H54 (cell line): ENCODE results near the gene MSL1.

ENCODE experiments used
- DNase-seq: peaks from one replicate; pipeline ENCODE4 v3.0.0; 2011; ENCODE audit warnings: low spot score, mixed read lengths; ENCODE audit not compliant: insufficient read length
- FAIRE-seq: peaks from 3 replicates; lab custom pipeline; 2011; peaks lifted over from hg19 to GRCh38; lab: Jason Lieb, UNC
- POLR2A ChIP-seq: IDR thresholded peaks from 2 replicates; pipeline ENCODE4 v1.6.1; 2011; ENCODE audit warnings: low read depth, mild to moderate bottlenecking, low read length

MSL1 gene

DNA sequence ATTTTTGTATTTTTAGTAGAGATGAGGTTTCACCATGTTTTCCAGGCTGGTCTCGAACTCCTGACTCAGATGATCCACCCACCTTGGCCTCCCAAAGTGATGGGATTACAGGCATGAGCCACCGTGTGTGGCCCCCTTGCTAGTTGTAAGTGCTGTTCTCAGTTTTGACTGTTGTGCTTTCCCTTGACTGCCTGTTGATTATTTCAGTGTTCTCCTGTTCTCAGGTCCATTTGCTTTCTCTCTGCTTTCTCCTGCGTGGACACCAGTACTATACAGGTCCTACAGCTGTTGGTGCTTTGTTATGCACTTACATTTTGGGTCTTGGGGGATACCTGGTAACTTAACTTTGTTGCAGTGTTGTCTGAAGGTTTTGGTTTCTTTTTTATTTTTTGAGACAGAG lies 26.8 kb downstream of the MSL1 start:
- DNase-seq = no peak

DNA sequence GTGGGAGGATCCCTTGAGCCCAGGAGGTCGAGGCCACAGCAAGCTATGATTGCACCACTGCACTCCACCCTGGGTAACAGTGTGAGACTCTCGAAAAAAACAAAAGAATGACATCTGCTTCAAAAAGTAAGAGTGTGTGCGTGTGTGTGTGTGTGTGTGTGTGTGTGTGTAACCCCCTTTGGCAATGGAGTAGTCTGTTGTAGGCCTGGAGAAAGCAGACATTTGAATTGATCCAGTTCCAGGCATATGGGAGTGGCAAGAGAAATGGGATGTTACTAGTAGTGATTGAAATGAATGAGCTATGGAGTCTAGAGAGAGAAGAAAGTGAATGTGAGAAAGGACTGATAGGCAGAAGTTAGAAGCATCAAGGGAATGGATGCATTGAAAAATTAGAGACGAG lies 28.5 kb downstream of the MSL1 start:
- TF ChIP-seq POLR2A = no peak
- no peak for FAIRE-seq
- DNase-seq = no peak

More for the DNA sequence above, 26.8 kb downstream of the MSL1 start:
- FAIRE-seq = no peak
- TF ChIP-seq POLR2A = no peak

DNA sequence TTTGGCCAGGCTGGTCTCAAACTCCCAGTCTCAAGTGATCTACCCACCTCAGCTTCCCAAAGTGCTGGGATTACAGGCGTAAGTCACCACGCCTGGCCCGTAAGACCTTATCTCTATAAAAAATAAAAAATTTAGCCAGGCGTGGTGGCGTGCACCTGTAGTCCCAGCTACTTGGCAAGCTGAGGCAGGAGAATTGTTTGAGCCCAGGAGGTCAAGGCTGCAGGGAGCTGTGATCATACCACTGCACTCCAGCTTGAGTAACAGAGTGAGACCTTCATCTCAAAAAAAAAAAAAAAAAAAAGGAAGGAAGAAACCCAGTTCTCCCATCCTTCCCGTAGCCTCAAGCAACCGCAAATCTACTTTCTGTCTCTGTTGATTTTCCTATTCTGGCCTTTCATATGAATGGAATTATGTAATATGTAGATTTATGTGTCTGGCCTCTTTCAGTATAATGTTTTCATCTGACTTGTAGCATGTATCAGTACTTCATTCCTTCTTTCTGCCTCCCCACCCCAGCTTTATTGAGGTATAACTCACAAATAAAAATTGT lies 29.7 kb downstream of the MSL1 start:
- no peak for TF ChIP-seq POLR2A
- DNase-seq = no peak
- FAIRE-seq = no peak

DNA sequence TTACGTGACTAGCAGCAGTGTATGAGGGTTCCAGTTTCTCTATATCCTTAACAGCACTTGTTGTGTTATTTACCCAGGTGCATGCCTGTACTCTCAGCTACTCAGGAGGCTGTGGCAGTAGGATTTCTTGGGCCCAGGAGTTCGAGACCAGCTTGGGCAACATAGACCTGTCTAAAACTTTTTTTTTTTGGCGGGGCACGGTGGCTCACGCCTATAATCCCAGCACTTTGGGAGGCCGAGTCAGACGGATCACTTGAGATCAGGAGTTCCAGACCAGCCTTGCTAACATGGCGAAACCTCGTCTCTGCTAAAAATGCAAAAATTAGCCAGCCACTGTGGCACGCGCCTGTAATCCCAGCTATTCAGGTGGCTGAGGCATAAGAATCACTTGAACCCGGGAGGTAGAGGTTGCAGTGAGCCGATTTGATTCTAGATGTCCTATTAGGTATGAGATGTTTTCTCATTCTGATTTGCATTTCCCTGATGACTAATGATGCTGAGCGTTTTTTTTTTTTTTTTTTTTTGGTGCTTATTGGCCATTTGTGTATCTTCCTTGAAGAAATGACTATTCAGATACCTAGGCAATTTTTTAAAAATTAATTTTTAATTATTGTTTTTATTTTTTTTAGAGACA lies 31.9 kb downstream of the MSL1 start:
- FAIRE-seq = no peak
- no peak for DNase-seq
- no peak for TF ChIP-seq POLR2A

DNA sequence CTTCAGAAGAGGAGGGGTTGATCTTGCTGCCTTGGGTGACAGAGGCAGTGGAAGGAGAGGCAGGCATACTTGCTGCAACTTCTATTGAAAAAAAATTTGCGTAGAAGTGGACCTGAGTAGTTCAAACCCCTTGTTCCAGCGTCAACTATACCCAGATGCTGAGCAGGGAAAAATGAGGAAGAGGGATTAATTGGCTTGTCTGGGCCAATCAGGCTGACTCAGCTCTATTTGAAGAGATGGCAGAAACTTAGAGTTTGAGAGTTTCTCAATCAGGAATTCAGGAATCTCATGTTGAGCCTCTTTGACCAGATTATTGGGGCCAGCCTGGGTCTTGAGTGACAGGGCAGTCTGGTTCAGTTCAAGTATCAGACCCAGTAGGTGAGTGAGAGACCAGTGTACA lies 36.2 kb downstream of the MSL1 start:
- no peak for FAIRE-seq
- no peak for DNase-seq
- no peak for TF ChIP-seq POLR2A

DNA sequence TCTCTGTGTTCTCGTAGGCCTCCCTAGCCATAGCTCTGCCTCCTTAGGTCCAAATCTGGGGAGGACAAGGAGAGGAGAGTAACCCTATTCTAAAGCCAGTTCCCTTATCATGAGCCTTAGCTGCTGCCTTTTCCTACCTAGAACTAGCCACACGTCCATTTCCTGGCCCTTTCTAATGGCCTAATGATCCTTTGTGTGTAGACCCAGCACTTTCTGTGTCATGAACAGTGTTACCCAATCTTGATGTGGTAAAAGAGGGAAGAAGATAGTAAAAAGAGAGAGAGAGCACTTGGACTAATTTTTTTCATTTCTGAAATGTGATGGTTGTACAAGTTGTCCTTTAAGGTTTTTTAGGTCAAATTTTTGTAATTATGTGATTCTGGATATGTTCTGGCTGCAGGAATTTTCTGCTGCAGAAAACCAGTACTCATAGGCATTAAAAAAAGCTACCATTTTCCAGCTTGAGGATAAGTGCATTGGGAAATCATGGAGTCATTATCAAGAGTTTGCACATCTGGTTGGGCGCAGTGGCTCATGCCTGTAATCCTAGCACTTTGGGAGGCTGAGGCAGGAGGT lies 36.8 kb downstream of the MSL1 start:
- TF ChIP-seq POLR2A = no peak
- no peak for FAIRE-seq
- DNase-seq = no peak

DNA sequence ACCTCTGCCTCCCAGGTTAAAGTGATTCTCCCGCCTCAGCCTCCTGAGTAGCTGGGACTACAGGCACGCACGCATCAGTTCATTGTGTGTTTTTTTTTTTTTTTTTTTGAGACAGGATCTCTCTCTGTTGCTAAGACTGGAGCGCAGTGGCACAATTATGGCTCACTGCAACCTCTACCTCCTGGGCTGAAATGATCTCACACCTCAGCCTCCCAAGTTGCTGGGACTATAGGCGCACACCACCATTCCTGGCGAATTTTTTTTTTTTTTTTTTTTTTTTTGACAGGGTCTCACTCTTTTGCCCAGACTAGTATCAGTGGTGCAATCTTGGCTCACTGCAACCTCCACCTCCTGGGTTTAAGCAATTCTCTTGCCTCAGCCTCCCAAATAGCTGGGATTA lies 37.7 kb downstream of the MSL1 start:
- no peak for FAIRE-seq
- no peak for DNase-seq
- TF ChIP-seq POLR2A = no peak

DNA sequence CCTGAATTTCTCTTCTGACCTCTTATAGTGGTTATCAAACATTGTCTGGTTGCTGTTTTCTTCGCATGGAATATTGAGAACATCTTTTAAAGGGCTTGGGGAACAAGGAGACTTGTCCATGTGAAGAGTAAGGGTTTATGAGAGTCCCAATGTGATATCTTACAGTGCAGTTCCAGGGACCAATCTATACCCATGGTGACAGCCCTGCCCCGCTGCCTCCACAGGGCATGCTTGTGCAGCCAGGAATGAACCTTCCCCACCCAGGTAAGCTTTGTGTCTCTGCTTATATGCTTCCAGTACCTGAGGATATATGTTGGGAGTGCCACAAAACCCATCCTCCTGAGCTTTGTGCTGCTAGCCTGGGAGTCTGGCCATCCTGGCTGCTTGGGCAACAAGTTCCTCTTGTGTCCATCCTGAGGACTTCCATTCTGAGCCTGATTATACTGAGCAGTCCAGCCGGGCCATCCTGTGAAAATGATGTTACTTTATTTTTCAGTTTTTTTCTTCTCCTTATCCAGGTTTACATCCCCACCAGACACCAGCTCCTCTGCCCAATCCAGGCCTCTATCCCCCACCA lies 46.0 kb downstream of the MSL1 start:
- DNase-seq = no peak
- no peak for TF ChIP-seq POLR2A
- FAIRE-seq = no peak

DNA sequence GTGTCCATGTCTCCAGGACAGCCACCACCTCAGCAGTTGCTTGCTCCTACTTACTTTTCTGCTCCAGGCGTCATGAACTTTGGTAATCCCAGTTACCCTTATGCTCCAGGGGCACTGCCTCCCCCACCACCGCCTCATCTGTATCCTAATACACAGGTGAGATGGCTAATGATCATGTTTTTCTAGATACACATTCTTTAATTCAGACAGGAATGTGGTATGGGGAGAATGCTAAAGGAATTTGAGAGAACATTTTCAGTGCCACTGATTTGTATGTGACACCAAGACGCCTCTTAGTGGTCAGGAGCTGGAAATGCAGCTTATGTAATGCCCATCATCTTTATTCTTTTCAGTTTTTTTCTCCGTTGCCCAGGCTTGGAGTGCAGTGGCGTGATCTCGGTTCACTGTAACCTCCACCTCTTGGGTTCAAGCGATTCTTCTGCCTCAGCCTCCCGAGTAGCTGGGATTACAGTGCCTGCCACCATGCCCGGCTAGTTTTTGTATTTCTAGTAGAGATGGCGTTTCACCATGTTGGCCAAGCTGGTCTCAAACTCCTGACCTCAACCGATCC lies 46.6 kb downstream of the MSL1 start:
- FAIRE-seq (no peak), DNase-seq (peak; percentile 74)
- no peak for TF ChIP-seq POLR2A

DNA sequence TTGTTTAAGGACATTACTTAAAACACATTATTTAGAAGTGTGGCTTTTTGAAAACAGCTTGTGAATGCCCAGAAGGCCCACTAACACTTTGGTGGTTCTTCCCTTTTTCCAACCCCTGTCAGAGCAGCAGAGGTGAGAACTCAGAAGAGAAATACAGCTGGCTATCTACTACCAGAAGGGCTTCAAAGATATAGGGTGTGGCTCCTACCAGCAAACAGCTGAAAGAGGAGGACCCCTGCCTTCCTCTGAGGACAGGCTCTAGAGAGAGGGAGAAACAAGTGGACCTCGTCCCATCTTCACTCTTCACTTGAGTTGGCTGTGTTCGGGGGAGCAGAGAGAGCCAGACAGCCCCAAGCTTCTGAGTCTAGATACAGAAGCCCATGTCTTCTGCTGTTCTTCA lies 48.6 kb downstream of the MSL1 start:
- FAIRE-seq (no peak), DNase-seq (no peak)
- no peak for TF ChIP-seq POLR2A

DNA sequence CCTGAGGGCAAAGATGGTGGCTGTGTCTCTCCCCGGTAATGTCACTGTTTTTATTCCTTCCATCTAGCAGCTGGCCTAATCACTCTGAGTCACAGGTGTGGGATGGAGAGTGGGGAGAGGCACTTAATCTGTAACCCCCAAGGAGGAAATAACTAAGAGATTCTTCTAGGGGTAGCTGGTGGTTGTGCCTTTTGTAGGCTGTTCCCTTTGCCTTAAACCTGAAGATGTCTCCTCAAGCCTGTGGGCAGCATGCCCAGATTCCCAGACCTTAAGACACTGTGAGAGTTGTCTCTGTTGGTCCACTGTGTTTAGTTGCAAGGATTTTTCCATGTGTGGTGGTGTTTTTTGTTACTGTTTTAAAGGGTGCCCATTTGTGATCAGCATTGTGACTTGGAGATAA lies 50.0 kb downstream of the MSL1 start:
- FAIRE-seq (no peak), DNase-seq (no peak)
- no peak for TF ChIP-seq POLR2A

DNA sequence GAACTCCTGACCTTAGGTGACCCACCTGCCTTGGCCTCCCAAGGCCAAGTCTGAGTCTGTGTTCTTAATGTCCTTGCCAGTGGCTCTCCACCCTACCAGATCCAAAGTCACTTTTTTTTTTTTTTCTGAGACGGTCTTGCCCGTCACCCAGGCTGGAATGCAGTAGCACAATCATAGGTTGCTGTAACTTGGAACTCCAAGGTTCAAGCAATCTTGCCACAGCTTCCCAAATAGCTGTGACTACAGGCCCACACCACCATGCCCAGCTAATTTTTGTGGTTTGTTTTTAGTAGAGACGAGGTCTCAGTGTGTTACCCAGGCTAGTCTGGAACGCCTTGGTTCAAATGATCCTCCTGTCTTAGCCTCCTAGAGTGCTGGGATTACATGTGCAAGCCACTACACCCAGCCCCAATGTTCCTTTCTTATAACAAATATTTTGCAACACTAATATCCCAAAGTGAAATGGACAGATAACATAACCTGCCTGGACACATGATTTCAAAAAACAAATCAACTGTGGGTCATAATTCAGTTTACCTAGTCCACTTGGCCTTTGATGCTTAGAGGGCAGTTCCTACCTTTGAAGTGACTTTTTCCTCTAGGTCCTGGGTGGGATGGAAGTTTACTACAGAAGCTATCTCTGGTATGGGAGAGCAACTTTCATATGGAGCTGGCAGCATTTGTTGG lies 51.5 kb downstream of the MSL1 start:
- no peak for TF ChIP-seq POLR2A
- FAIRE-seq (no peak), DNase-seq (no peak)

DNA sequence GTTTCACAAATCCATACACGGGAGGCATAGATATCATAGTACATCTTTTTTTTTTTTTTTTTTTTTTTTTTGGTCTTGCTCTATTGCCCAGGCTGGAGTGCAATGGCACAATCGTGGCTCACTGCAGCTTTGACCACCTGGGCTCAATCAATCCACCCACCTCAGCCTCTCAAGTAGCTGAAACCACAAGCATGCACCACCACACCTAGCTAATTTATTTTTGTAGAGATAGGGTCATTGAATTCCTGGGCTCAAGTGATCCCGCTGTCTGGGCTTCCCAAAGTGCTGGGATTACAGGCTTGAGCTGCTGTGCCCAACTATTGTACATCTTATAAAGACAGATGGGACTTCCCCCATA lies 52.0 kb downstream of the MSL1 start:
- no peak for FAIRE-seq
- DNase-seq = no peak
- TF ChIP-seq POLR2A = no peak

DNA sequence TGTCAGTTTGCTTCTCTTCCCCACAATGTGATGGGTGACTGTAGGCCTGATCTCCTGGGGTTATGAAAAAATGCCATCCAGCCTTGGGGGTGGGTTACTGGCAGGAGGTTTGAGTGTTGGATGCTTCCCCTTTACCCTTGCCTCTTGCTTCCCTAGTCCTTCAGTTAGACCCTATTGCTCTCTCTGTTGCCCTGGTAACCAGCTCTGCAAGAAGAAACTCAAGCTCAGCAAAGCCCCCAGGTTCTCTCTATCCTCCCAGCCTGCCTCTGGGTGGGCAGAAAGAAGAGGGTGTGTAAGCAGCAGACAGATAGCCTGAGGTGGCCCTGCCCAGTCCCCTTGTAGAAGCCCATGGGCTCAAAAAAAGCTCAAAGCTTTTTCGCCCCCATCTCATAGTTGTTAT lies 52.7 kb downstream of the MSL1 start:
- FAIRE-seq = no peak
- TF ChIP-seq POLR2A = no peak
- no peak for DNase-seq
